ENCODE measurements around the gene RDH13. TPM values are rescaled to one million over a fixed set of nuclear protein-coding genes. Genes with fewer than 3 reads are reported as not detected.
"Not testable (repeated sequence)": the region's sequence is repeated elsewhere in the genome, so short reads cannot be mapped to it uniquely, and the experiment has no call there.

RDH13 gene
- total RNA-seq, 5 donors from 2014 or later (not counting 1 experiment from before 2014, with no cell fraction given), result 12.4 to 35.8 (median 21.6) TPM

DNA sequence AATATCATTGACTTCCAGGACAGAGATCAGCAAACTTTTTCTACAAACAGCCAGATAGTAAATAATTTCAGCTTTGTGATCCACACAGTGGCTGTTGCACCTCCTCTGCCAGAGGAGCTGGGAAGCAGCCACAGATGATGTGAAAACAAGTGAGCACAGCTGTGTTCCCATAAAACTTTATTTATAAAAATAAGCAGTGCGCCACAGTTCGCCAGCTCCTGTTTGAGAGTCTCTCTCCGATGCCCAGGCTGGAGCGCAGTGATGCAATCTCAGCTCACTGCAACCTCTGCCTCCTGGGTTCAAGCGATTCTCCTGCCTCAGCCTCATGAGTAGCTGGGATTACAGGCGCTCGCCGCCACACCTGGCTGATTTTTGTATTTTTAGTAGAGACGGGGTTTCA is 2.6 kb upstream of the RDH13 start:
- H3K4me3 ChIP-seq (ENCODE audit: control insufficient read depth in 1 of 2, extremely low read depth in 1 of 2, low read length in 1 of 2); H3K36me3 Mint-ChIP-seq; H3K36me3 ChIP-seq (ENCODE audit: control insufficient read depth in 2 of 2, extremely low read depth in 1 of 2, insufficient read depth in 1 of 2, low read length in 1 of 2); H3K4me3 Mint-ChIP-seq; H3K27ac ChIP-seq (ENCODE audit: low read length); DNase-seq; POLR2A ChIA-PET; ATAC-seq (replicated peaks in 1 of 4); H3K9me3 Mint-ChIP-seq; CTCF ChIA-PET; H3K9me3 ChIP-seq; H3K27ac Mint-ChIP-seq: not testable (repeated sequence)
- peaks cover 8 to 49% of the 10 kb centered on the region in 2 experiments for H3K27me3 ChIP-seq (replicated peaks in 1 of 2; ENCODE audit: control insufficient read depth in 2 of 2, extremely low read depth in 1 of 2, insufficient read depth in 2 of 2, low read length in 1 of 2)
- Mint-ChIP-seq H3K27me3 (peaks cover 35 to 44% of the 10 kb centered on the region in 2 donors), H3K4me1 (peaks cover 24 to 28% (median 24%) of the 10 kb centered on the region in 3 donors)
- H3K4me1 ChIP-seq (ENCODE audit: control insufficient read depth in 1 of 2, extremely low read depth in 1 of 2, insufficient read depth in 2 of 2, low read length in 2 of 2), result peaks cover 0 to 29% of the 10 kb centered on the region in 2 experiments
- 93% methylated on average over 4 of the region's 9 CpGs for WGBS (ENCODE audit: insufficient coverage)

DNA sequence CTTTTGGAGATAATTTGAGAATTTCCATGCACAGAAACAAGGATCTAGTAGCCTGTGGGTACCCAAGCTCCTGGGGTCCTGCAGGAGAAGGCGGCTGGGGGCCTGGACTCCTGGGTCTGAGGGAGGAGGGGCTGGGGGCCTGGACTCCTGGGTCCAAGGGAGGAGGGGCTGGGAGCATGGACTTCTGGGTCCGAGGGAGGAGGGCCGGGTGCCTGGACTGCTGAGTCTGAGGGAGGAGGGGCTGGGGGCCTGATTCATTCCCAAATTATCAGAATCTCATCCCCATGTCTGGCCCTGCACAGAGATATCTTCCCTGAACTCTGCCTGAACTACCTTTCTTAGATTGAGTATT is 520 bp upstream of the RDH13 start:
- peaks cover 23 to 29% of the 10 kb centered on the region in 2 donors for H3K27me3 Mint-ChIP-seq
- Histone ChIP-seq H3K4me3 (ENCODE audit: control insufficient read depth in 1 of 2, extremely low read depth in 1 of 2, low read length in 1 of 2) (peak overlapping the region in 1 of 2 donors; percentile 32), H3K27ac (ENCODE audit: low read length) (no peak overlapping the region), H3K4me1 (ENCODE audit: control insufficient read depth in 1 of 2, extremely low read depth in 1 of 2, insufficient read depth in 2 of 2, low read length in 2 of 2) (peaks cover 0 to 20% of the 10 kb centered on the region in 2 experiments), H3K36me3 (ENCODE audit: control insufficient read depth in 2 of 2, extremely low read depth in 1 of 2, insufficient read depth in 1 of 2, low read length in 1 of 2) (peaks cover 3 to 8% of the 10 kb centered on the region in 2 donors), H3K27me3 (replicated peaks in 1 of 2; ENCODE audit: control insufficient read depth in 2 of 2, extremely low read depth in 1 of 2, insufficient read depth in 2 of 2, low read length in 1 of 2) (peaks cover 0 to 34% of the 10 kb centered on the region in 2 experiments), H3K9me3 (no peaks in the 10 kb centered on the region)
- DNase-seq (no peak), ATAC-seq (replicated peaks in 1 of 4) (no peak)
- H3K9me3 Mint-ChIP-seq, result no peaks in the 10 kb centered on the region
- WGBS (ENCODE audit: insufficient coverage), result 75% methylated on average over 1 of the region's 3 CpGs
- peak overlapping the region in 1 of 2 donors; percentile 27 for H3K27ac Mint-ChIP-seq
- H3K4me3 Mint-ChIP-seq, result peak overlapping the region; percentile 77 to 82 (median 80)
- peaks cover 14% of the 10 kb centered on the region for H3K36me3 Mint-ChIP-seq
- ChIA-PET CTCF (interaction anchor here in 1 of 2 donors (0.7 to 1.1 kb wide), 3 partner anchors 9 to 563 kb away, joined by 3 to 4 read pairs (median 4); no protein-coding TSS in a partner anchor), POLR2A (interaction anchor here in 1 of 2 donors (1.0 kb wide), 1 partner anchor 615 kb away, joined by 3 read pairs; no protein-coding TSS in a partner anchor)
- peaks cover 15 to 23% (median 22%) of the 10 kb centered on the region in 3 donors for H3K4me1 Mint-ChIP-seq

DNA sequence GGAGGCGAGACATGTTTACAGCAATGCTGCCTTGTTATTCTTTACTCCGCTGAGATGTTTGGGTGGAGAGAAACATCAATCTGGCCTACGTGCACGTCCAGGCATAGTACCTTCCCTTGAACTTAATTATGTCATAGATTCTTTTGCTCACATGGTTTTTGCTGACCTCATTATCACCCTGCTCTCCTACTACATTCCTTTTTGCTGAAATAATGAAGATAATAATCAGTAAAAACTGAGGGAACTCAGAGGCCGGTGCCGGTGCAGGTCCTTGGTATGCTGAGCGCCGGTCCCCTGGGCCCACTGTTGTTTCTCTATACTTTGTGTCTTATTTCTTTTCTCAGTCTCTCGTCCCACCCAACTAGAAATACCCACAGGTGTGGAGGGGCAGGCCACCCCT is 2.7 kb downstream of the RDH13 start:
- H3K4me3 ChIP-seq (ENCODE audit: control insufficient read depth in 1 of 2, extremely low read depth in 1 of 2, low read length in 1 of 2); ATAC-seq (replicated peaks in 1 of 4); H3K27me3 Mint-ChIP-seq; DNase-seq; H3K9me3 Mint-ChIP-seq; H3K9me3 ChIP-seq; H3K27me3 ChIP-seq (replicated peaks in 1 of 2; ENCODE audit: control insufficient read depth in 2 of 2, extremely low read depth in 1 of 2, insufficient read depth in 2 of 2, low read length in 1 of 2); CTCF ChIA-PET; POLR2A ChIA-PET; H3K4me3 Mint-ChIP-seq; H3K27ac ChIP-seq (ENCODE audit: low read length); H3K27ac Mint-ChIP-seq: not testable (repeated sequence)
- Histone ChIP-seq H3K4me1 (ENCODE audit: control insufficient read depth in 1 of 2, extremely low read depth in 1 of 2, insufficient read depth in 2 of 2, low read length in 2 of 2) (peaks cover 0 to 20% of the 10 kb centered on the region in 2 experiments), H3K36me3 (ENCODE audit: control insufficient read depth in 2 of 2, extremely low read depth in 1 of 2, insufficient read depth in 1 of 2, low read length in 1 of 2) (peaks cover 3 to 31% of the 10 kb centered on the region in 2 donors)
- peaks cover 30% of the 10 kb centered on the region for H3K36me3 Mint-ChIP-seq
- peaks cover 15 to 26% (median 22%) of the 10 kb centered on the region in 3 donors for H3K4me1 Mint-ChIP-seq
- no CpG with 5 or more reads among the region's 9 CpGs for WGBS (ENCODE audit: insufficient coverage)

DNA sequence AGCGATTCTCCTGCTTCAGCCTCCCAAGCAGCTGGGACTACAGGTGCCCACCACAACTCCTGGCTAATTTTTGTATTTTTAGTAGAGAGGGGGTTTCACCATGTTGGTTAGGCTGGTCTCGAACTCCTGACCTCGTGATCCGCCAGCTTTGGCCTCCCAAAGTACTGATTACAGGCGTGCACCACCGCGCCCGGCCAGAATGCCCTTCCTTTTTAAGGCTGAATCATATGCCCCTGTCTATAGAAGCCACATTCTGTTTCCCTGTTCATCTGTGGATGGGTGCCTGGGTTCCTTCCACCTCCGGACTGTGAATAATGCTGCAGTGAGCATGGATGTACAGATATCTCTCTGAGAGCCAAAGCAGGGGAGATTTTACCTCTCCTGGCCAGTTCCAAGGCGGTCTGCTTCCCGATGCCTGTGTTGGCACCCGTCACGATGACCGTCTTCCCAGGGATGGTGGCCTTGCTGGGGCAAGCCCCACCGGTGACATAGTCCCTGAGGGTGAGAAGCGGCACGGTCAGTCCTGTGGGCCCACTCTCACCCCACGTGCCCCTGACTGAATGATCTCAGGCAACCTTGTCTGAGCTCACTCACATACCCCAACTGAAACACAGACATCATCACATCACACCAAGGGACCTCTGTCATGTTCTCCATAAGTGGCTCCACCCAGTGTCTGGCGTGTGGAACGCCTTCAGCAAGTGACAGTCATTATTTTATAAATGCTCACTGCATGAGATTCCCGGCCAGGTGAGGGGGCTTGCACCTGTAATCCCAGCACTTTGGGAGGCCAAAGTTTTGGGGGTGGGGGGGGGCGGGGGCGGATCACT is 4.0 kb downstream of the RDH13 start:
- POLR2A ChIA-PET, result no interaction called here
- DNase-seq, result no peak
- H3K9me3 Mint-ChIP-seq, result no peaks in the 10 kb centered on the region

DNA sequence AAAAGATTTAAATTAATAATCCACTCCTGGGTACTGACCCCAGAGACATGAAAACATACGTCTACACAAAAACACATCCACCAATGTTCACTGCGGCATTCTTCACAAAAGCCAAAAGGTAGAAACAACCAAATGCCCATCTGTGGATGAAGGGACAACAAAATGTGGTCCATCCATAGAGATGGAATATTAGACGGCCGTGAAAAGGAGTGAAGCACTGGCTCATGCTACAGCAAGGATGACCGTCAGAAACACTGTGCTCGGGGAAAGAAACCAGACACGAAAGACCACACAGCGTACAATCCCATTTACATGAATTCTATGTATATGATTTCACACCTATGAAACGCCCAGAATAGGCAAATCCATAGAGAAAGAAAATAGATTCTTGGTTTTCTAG is 6.1 kb downstream of the RDH13 start:
- H3K9me3 ChIP-seq, result no peaks in the 10 kb centered on the region
- no peak overlapping the region for H3K27ac Mint-ChIP-seq
- H3K9me3 Mint-ChIP-seq, result no peaks in the 10 kb centered on the region
- ATAC-seq (replicated peaks in 1 of 4) (no peak), DNase-seq (no peak)
- no peak overlapping the region for H3K4me3 ChIP-seq (ENCODE audit: control insufficient read depth in 1 of 2, extremely low read depth in 1 of 2, low read length in 1 of 2)
- peaks cover 3 to 48% of the 10 kb centered on the region in 2 donors for H3K36me3 ChIP-seq (ENCODE audit: control insufficient read depth in 2 of 2, extremely low read depth in 1 of 2, insufficient read depth in 1 of 2, low read length in 1 of 2)
- H3K4me1 Mint-ChIP-seq, result peaks cover 6 to 16% (median 12%) of the 10 kb centered on the region in 3 donors
- POLR2A ChIA-PET, result no interaction called here
- WGBS (ENCODE audit: insufficient coverage), result 83% methylated on average over 1 of the region's 9 CpGs
- CTCF ChIA-PET, result no interaction called here
- no peaks in the 10 kb centered on the region for H3K27me3 Mint-ChIP-seq
- H3K27me3 ChIP-seq (replicated peaks in 1 of 2; ENCODE audit: control insufficient read depth in 2 of 2, extremely low read depth in 1 of 2, insufficient read depth in 2 of 2, low read length in 1 of 2), result no peaks in the 10 kb centered on the region
- H3K4me1 ChIP-seq (ENCODE audit: control insufficient read depth in 1 of 2, extremely low read depth in 1 of 2, insufficient read depth in 2 of 2, low read length in 2 of 2), result peaks cover 0 to 7% of the 10 kb centered on the region in 2 experiments
- H3K36me3 Mint-ChIP-seq, result peaks cover 44% of the 10 kb centered on the region
- no peak overlapping the region for H3K27ac ChIP-seq (ENCODE audit: low read length)
- no peak overlapping the region for H3K4me3 Mint-ChIP-seq

More for the DNA sequence above, 4.0 kb downstream of the RDH13 start:
- Histone ChIP-seq H3K9me3 (no peaks in the 10 kb centered on the region), H3K27ac (ENCODE audit: low read length) (no peak overlapping the region), H3K4me1 (ENCODE audit: control insufficient read depth in 1 of 2, extremely low read depth in 1 of 2, insufficient read depth in 2 of 2, low read length in 2 of 2) (peaks cover 0 to 20% of the 10 kb centered on the region in 2 experiments), H3K27me3 (replicated peaks in 1 of 2; ENCODE audit: control insufficient read depth in 2 of 2, extremely low read depth in 1 of 2, insufficient read depth in 2 of 2, low read length in 1 of 2) (peaks cover 0 to under 1% of the 10 kb centered on the region in 2 experiments), H3K36me3 (ENCODE audit: control insufficient read depth in 2 of 2, extremely low read depth in 1 of 2, insufficient read depth in 1 of 2, low read length in 1 of 2) (peaks cover 3 to 38% of the 10 kb centered on the region in 2 donors), H3K4me3 (ENCODE audit: control insufficient read depth in 1 of 2, extremely low read depth in 1 of 2, low read length in 1 of 2) (no peak overlapping the region)
- Mint-ChIP-seq H3K4me3 (no peak overlapping the region), H3K36me3 (peaks cover 36% of the 10 kb centered on the region), H3K27me3 (no peaks in the 10 kb centered on the region), H3K4me1 (peaks cover 15 to 26% (median 22%) of the 10 kb centered on the region in 3 donors), H3K27ac (no peak overlapping the region)
- whole genome bisulfite sequencing (ENCODE audit: insufficient coverage), result 98% methylated on average over 9 of the region's 23 CpGs
- ATAC-seq (replicated peaks in 1 of 4), result no peak
- CTCF ChIA-PET, result no interaction called here

DNA sequence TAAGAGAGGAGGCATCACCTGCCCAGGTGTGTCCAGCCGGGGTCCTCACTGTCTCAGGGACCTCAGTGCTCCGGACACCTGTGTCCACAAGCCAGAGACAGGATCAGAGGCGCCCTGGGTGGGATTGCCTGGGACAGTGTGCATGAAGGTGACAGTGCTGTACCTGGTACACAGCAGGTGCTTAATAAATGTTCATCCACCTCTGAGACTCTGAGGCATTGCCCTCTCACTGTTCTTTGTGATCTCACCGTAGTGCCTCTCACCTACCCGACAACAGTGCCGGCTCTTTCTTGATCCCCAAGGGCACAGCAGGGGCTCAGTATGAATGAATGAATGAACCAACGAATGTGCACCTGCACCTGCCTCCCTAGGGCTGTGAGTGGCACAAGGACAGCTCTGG is 9.2 kb downstream of the RDH13 start:
- ChIA-PET CTCF (interaction anchor here in 1 of 2 donors (1.3 kb wide), 1 partner anchor 9 kb away, joined by 4 read pairs; the partner anchor contains the start of gene RDH13), POLR2A (no interaction called here)
- Mint-ChIP-seq H3K9me3 (no peaks in the 10 kb centered on the region), H3K36me3 (peaks cover 39% of the 10 kb centered on the region), H3K4me3 (no peak overlapping the region), H3K4me1 (peaks cover 0 to 3% (median 0%) of the 10 kb centered on the region in 3 donors), H3K27ac (no peak overlapping the region), H3K27me3 (no peaks in the 10 kb centered on the region)
- H3K4me1 ChIP-seq (ENCODE audit: control insufficient read depth in 1 of 2, extremely low read depth in 1 of 2, insufficient read depth in 2 of 2, low read length in 2 of 2), result no peaks in the 10 kb centered on the region
- no peak overlapping the region for H3K27ac ChIP-seq (ENCODE audit: low read length)
- ATAC-seq (replicated peaks in 1 of 4) (no peak), DNase-seq (no peak)
- H3K4me3 ChIP-seq (ENCODE audit: control insufficient read depth in 1 of 2, extremely low read depth in 1 of 2, low read length in 1 of 2), result no peak overlapping the region
- H3K36me3 ChIP-seq (ENCODE audit: control insufficient read depth in 2 of 2, extremely low read depth in 1 of 2, insufficient read depth in 1 of 2, low read length in 1 of 2), result peaks cover 0 to 60% of the 10 kb centered on the region in 2 donors
- WGBS (ENCODE audit: insufficient coverage), result 97% methylated on average over 7 of the region's 7 CpGs
- H3K27me3 ChIP-seq (replicated peaks in 1 of 2; ENCODE audit: control insufficient read depth in 2 of 2, extremely low read depth in 1 of 2, insufficient read depth in 2 of 2, low read length in 1 of 2), result no peaks in the 10 kb centered on the region
- H3K9me3 ChIP-seq, result no peaks in the 10 kb centered on the region
